GM04503 (cell line): ENCODE results near the gene RNF126.
"Not testable (repeated sequence)": the region's sequence is repeated elsewhere in the genome, so short reads cannot be mapped to it uniquely, and the experiment has no call there.

Source experiments
- DNase-seq: peaks from one replicate; pipeline ENCODE4 v3.0.0-alpha.2; 2012; ENCODE audit warnings: low read depth

RNF126 gene

DNA sequence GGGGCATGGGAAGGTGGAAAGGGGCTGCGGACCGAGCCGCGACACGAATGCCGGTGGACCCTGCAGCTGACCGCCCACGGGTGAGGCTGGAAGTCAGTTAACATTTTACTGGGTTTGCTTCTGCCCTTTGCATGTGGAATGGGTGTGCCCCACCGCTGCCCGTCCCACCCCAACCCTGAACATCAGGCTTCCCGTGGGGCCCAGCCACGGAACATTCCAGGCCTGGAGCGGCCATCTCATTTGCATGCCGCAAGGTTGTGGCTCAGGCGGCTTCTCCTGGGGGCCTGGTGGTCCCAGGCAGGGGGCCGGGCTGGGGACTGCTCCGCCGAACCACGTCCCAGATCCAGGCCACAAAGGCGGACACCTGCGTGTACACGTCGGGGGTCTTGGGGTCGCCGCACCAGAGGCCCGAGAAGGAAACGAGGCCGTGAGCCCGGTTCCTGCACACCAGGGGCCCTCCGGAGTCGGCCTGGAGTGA is 22.5 kb upstream of the RNF126 start:
- DNase-seq = no peak

DNA sequence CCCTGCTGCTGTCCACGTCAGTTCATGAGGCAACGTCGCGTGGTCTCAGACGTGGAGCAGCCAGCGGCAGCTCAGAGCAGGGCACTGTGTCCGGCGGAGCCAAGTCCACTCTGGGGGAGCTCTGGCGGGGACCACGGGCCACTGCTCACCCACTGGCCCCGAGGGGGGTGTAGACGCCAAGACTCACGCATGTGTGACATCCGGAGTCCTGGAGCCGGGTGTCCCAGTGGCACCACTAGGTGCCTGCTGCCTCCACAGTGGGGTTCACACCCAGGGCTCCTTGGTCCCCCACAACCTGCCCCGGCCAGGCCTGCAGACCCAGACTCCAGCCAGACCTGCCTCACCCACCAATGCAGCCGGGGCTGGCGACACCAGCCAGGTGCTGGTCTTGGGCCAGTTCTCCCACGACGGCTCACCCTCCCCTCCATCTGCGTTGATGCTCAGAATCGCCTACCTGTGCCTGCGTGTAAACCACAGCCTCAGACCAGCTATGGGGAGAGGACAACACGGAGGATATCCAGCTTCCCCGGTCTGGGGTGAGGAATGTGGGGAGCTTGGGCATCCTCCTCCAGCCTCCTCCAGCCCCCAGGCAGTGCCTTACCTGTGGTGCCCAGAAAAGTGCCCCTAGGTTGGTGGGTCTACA is 19.8 kb upstream of the RNF126 start:
- no peak for DNase-seq

DNA sequence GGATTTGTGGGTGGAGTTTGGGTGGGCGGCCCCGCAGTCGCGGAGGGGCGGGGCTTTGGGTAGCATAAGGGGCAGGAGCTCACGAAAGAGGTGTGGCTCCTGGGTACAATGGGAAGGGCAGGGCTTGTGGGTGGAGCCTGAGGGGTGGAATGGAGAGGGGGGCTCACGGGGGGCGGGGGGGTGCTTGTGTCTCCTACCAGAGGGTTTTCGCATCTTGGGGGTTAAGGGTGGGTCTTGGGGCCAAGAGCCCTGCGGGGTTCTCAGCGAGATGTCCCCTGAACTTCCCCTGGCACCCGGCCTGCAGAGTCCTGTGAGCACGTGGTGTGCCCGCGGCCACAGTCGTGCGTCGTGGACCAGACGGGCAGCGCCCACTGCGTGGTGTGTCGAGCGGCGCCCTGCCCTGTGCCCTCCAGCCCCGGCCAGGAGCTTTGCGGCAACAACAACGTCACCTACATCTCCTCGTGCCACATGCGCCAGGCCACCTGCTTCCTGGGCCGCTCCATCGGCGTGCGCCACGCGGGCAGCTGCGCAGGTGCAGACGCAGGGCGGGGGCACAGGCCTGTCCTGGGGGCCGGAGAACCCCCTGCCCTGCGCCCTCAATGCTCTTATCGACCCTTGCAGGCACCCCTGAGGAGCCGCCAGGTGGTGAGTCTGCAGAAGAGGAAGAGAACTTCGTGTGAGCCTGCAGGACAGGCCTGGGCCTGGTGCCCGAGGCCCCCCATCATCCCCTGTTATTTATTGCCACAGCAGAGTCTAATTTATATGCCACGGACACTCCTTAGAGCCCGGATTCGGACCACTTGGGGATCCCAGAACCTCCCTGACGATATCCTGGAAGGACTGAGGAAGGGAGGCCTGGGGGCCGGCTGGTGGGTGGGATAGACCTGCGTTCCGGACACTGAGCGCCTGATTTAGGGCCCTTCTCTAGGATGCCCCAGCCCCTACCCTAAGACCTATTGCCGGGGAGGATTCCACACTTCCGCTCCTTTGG is 18.3 kb upstream of the RNF126 start:
- DNase-seq = no peak

DNA sequence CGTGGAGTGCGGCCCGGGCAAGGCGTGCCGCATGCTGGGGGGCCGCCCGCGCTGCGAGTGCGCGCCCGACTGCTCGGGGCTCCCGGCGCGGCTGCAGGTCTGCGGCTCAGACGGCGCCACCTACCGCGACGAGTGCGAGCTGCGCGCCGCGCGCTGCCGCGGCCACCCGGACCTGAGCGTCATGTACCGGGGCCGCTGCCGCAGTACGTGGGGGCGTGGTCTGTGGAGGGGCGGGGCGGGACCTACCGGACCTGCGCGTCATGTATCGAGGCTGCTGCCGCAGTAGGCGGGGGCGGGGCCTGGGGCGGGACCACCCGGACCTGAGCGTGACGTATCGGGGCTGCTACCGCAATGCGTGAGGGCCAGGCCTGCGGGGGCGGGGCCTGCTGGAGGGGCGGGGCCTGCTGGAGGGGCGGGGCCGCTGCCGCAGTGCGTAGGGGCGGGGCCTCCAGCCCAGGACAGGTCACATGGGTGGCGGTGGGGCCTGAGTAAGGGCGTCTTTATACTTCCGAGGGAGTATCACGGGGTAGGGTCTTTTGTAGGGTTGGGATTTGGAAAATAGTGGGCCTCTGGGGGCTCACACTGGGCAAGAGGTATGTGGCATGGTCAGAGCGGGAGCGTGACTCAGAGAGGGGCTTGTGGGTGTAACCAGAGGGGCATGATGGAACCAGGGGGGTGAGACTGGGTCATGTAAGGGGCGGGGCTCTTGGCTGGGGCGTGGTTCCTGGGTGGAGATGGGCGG is 17.4 kb upstream of the RNF126 start:
- peak; percentile 61 for DNase-seq

DNA sequence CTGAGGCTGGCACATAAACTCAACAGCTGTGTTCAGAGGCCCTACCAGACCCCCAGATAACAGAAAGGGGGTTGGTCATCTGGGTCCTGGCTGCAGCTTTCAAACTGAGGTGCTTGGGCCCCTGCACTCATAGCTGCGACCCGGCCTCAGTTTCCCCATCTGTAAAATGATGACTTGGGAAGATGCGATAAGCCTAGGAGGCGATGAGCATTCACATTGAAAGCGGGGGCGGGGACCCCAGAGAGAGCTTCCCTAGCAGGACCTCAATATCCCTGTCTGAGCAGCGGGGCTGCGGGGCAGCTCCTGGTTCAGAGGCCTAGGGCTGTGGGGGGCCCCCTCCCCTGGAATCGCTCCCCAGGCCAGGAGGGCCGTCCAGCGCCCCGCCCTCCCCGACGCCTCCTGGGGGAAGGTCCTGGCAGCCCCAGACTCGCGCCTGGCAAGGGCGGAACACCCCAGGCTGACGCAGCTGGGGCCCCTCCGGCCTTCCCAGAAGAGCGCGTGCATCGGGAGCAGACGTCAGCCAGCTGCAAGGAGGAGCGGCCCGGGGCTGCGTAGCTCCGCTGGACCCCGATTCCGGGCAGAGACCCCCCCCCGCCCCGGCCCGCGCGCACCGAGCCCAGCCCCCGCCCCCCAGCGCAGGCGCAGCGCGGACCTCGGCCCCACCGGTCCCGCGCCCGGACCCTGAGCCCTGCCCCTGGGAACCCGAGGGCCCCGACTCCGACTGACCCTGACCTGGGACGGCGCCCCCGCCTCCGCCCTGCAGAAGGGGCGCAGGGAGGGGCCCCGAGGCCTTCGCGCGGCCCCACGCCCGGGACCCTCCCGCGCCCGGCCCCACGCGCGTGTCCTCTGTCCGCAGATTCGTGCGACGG is 16.6 kb upstream of the RNF126 start:
- DNase-seq = no peak

GRCh38 chr19:678791-679388 is 15.9 kb upstream of the RNF126 start:
- DNase-seq = no peak

GRCh38 chr19:677601-678436 is 14.8 kb upstream of the RNF126 start:
- DNase-seq = no peak

GRCh38 chr19:677201-677600 is 14.2 kb upstream of the RNF126 start:
- DNase-seq = no peak

GRCh38 chr19:676339-677105 is 13.5 kb upstream of the RNF126 start, which contains the start of gene FSTL3:
Gene FSTL3, plus strand, starts transcription at chr19:676392. Its CDS starts 32 bp downstream, at chr19:676424.
- no peak for DNase-seq

- no peak for DNase-seq
Observed at GRCh38 chr19:676007-676338, 13.0 kb upstream of the RNF126 start.

GRCh38 chr19:674282-675151 is 11.5 kb upstream of the RNF126 start:
- DNase-seq = no peak

GRCh38 chr19:670609-671075 is 7.6 kb upstream of the RNF126 start:
- DNase-seq = no peak

DNA sequence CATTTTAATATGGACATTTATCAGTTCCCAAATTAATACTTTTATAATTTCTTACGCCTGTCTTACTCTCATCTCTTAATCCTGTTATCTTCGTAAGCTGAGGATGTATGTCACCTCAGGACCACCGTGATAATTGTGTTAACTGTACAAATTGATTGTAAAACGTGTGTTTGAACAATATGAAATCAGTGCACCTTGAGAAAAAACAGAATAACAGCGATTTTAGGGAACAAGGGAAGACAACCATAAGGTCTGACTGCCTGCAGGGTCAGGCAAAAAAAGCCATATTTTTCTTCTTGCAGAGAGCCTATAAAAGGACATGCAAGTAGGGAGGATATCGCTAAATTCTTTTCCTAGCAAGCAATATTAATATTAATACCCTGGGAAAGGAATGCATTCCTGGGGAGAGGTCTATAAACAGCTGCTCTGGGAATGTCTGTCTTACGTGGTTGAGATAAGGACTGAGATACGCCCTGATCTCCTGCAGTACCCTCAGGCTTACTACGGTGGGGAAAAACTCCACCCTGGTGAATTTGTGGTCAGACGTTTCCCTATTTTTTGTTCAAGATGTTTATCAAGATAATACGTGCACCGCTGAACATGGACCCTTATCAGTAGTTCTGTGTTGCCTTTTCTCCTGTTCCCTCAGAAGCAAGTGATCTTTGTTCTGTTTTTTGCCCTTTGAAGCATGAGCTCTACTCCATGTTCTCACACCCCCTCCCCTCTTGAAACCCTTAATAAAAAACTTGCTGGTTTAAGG is 5.8 kb upstream of the RNF126 start:
- DNase-seq = not testable (repeated sequence)

DNA sequence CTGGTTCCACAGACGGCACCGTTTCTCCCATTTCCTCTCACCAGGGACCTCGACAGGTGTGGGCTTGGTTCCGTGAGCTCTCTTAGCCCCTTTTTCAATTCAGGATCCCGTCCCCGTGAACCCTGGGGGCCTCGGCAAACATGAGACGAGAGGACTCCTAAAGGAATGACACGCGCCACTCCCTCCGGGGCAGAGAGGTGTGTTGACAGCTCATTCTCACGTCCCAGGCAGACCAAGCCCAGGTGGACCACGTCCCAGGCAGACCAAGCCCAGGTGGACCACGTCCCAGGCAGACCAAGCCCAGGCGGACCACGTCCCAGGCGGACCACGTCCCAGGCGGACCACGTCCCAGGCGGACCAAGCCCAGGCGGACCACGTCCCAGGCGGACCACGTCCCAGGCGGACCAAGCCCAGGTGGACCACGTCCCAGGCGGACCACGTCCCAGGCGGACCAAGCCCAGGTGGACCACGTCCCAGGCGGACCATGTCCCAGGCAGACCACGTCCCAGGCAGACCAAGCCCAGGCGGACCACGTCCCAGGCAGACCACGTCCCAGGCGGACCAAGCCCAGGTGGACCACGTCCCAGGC is 4.1 kb upstream of the RNF126 start:
- DNase-seq = not testable (repeated sequence)

- DNase-seq = no peak
Observed at GRCh38 chr19:664913-665443, 2.0 kb upstream of the RNF126 start.

- no peak for DNase-seq
Observed at GRCh38 chr19:663682-664117, 686 bp upstream of the RNF126 start.
